ENCODE data around the gene AQP5.

DNA sequence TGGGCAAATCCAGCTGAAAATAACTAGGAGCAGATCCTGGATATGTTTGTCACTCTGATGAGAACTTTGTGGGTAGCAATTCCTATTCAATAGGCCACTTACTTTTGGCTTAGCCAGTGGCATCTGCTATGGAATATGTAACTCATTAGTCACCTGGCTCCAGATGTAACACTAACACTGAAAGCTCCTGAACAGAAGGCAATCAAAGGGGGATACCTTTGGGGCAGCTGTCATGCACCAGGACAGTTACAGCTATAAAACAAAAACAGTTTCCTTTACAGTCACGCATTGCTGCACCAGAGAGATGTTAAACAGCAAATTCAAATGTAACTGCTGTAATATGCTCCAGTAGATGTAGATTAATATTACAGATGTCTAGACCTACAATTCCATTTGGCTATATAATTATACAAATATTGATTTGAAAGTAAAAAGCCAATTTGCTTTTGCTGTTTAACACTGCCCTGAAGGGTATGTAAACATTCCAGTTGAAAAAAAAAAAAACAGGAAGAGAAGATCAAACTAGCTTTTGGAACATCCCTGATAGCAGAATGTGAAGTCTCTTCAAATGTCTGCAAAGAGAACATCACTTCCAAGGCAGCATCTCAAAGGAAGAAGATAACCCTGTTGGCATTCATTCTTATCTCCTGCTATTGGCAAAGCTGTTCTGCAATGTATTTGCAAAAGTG, 45.2 kb downstream of the AQP5 start:
- no peak for TF ChIP-seq CTCF (IDR thresholded peaks at IDR 0.05)
- no peak for TF ChIP-seq POLR2A (IDR thresholded peaks at IDR 0.05)
